Sigmoid colon (tissue), 7 donors: ENCODE measurements around the gene MAPK6. TPM values are rescaled to one million over a fixed set of nuclear protein-coding genes. Genes with fewer than 3 reads are reported as not detected.

Experiments
- DNase-seq: peaks from one replicate; pipeline ENCODE4 v3.0.0-alpha.2; 2019
- H3K27ac ChIP-seq, 4 donors: fragments of 200-600 bp; sonication (generic); one replicate each; pipeline ENCODE4 v1.5.1; 2016 to 2019; ENCODE audit warnings: mild to moderate bottlenecking in 1 of 4
- H3K27me3 ChIP-seq, 3 donors: fragments of 200-600 bp; sonication (generic); one replicate each; pipeline ENCODE4 v1.5.1; 2019; ENCODE audit warnings: mild to moderate bottlenecking in 1 of 3
- H3K36me3 ChIP-seq, 4 donors: fragments of 200-600 bp; sonication (generic); one replicate each; pipeline ENCODE4 v1.5.1; 2016 to 2019
- H3K4me1 ChIP-seq, 4 donors: fragments of 200-600 bp; sonication (generic); one replicate each; pipeline ENCODE4 v1.5.1; 2017 to 2019
- H3K4me3 ChIP-seq, 4 donors: fragments of 200-600 bp; sonication (generic); one replicate each; pipeline ENCODE4 v1.5.1; 2017 to 2019; ENCODE audit warnings: mild to moderate bottlenecking in 2 of 4, moderate library complexity in 1 of 4
- H3K9me3 ChIP-seq, 4 donors: fragments of 200-600 bp in 3 of 4; sonication (generic) in 3 of 4; one replicate each; pipeline versions ENCODE4 v1.5.1 to v1.6.1; 2013 to 2019
- CTCF ChIP-seq, 4 experiments: fragments of 450-650 bp in 3 of 4; fragments of 200-600 bp in 1 of 4; IDR thresholded peaks; one replicate each; pipeline ENCODE4 v1.5.1; 2016 to 2019; ENCODE audit warnings: antibody characterized with exemption in 4 of 4, mild to moderate bottlenecking in 3 of 4, moderate library complexity in 2 of 4
- EP300 ChIP-seq, 4 donors: sonication (generic); formaldehyde crosslinking; IDR thresholded peaks; one replicate each; pipeline ENCODE4 v1.6.1; 2017; ENCODE audit warnings: antibody characterized with exemption in 4 of 4
- POLR2A ChIP-seq, 2 donors: fragments of 450-650 bp; IDR thresholded peaks; one replicate each; pipeline ENCODE4 v1.6.1; 2016; ENCODE audit warnings: antibody characterized with exemption in 2 of 2, mild to moderate bottlenecking in 2 of 2, moderate library complexity in 2 of 2
- POLR2AphosphoS5 ChIP-seq, 4 donors: sonication (generic); formaldehyde crosslinking; IDR thresholded peaks; one replicate each; pipeline ENCODE4 v1.6.1; 2017; ENCODE audit warnings: antibody characterized with exemption in 4 of 4
- WGBS, 2 donors: extraction: QIAGEN DNeasy Blood & Tissue Kit; methylation state at CpG; one replicate each; pipeline ENCODE4 v1.1.7; 2013; 5-methylcytosine and 5-hydroxymethylcytosine counted together
- intact Hi-C: fragments of 100-400 bp; cut with DNase I; formaldehyde crosslinking; loops from one replicate; pipeline ENCODE4 v1.15.1; 2023
- polyA plus RNA-seq, 3 donors: library from polyadenylated mRNA; stranded (reverse); fragments of 200-250 nt; gene quantifications; one replicate each; pipeline ENCODE4 v1.2.3, GENCODE V29; 2013
- total RNA-seq, 4 donors: library from RNA; depleted of rRNA; stranded (reverse); fragments of >200 nt; gene quantifications; one replicate each; pipeline ENCODE4 v1.1.0, GENCODE V29; 2016
- donor health status: healthy with polysubstance abuse.
- donor health status: Bipolar disorder and iron deficiency.
- donor health status: healthy.

The MAPK6 gene
- total and polyA plus RNA-seq, 7 donors: 17.3 to 82.1 (median 24.1) TPM

GRCh38 chr15:52008698-52009434 lies 10.2 kb upstream of the MAPK6 start:
- TF ChIP-seq POLR2AphosphoS5 (IDR thresholded peaks at IDR 0.05) (no peak), CTCF (IDR thresholded peaks at IDR 0.05) (no peak), EP300 (IDR thresholded peaks at IDR 0.05) (no peak), POLR2A (IDR thresholded peaks at IDR 0.05) (no peak)
- no peaks in the 10 kb centered on the region for H3K9me3 ChIP-seq
- no peaks in the 10 kb centered on the region for H3K27me3 ChIP-seq
- no peak overlapping the region for H3K4me3 ChIP-seq
- H3K4me1 ChIP-seq: peaks cover 0 to 21% (median 19%) of the 10 kb centered on the region in 4 donors
- no peak overlapping the region for H3K27ac ChIP-seq
- no peaks in the 10 kb centered on the region for H3K36me3 ChIP-seq
- no peak for DNase-seq
- intact Hi-C loops: no loop called here
- WGBS, 2 donors: 56 to 73% methylated on average over 2 of the region's 2 CpGs

- no peak for TF ChIP-seq EP300 (IDR thresholded peaks at IDR 0.05)
- TF ChIP-seq POLR2AphosphoS5 (IDR thresholded peaks at IDR 0.05): no peak
- TF ChIP-seq POLR2A (IDR thresholded peaks at IDR 0.05): no peak
- no peak for TF ChIP-seq CTCF (IDR thresholded peaks at IDR 0.05)
- Histone ChIP-seq H3K36me3 (no peaks in the 10 kb centered on the region), H3K27me3 (no peaks in the 10 kb centered on the region), H3K4me3 (no peak overlapping the region), H3K27ac (peak overlapping the region in 3 of 4 donors; percentile 66 to 79 (median 72)), H3K4me1 (peaks cover 0 to 21% (median 19%) of the 10 kb centered on the region in 4 donors), H3K9me3 (no peaks in the 10 kb centered on the region)
- DNase-seq: peak; percentile 77
- intact Hi-C loops: loop anchor here (5.0 kb wide), 1 partner anchor 36 kb away; no protein-coding TSS in a partner anchor
- WGBS, 2 donors: 81 to 88% methylated on average over 14 of the region's 14 CpGs
These were observed 8.1 kb upstream of the MAPK6 start for GRCh38 chr15:52010633-52011595.

- no peak for DNase-seq
- no peak overlapping the region for H3K4me3 ChIP-seq
- TF ChIP-seq POLR2AphosphoS5 (IDR thresholded peaks at IDR 0.05) (peak; percentile 60 to 95 (median 88)), CTCF (IDR thresholded peaks at IDR 0.05) (no peak), EP300 (IDR thresholded peaks at IDR 0.05) (peak in 2 of 4 donors; percentile 19 to 88), POLR2A (IDR thresholded peaks at IDR 0.05) (no peak)
- no peaks in the 10 kb centered on the region for H3K27me3 ChIP-seq
- H3K9me3 ChIP-seq: no peaks in the 10 kb centered on the region
- WGBS, 2 donors: 21 to 50% methylated on average over 3 of the region's 3 CpGs
- H3K4me1 ChIP-seq: peaks cover 0 to 21% (median 19%) of the 10 kb centered on the region in 4 donors
- H3K36me3 ChIP-seq: no peaks in the 10 kb centered on the region
- intact Hi-C loops: loop anchor here (5.0 kb wide), 1 partner anchor 36 kb away; no protein-coding TSS in a partner anchor
- peak overlapping the region in 3 of 4 donors; percentile 66 to 79 (median 72) for H3K27ac ChIP-seq
These were observed 7.3 kb upstream of the MAPK6 start for GRCh38 chr15:52011711-52012144.

GRCh38 chr15:52012210-52012609 lies 6.8 kb upstream of the MAPK6 start:
- H3K27ac ChIP-seq: peak overlapping the region in 3 of 4 donors; percentile 66 to 79 (median 72)
- no peaks in the 10 kb centered on the region for H3K27me3 ChIP-seq
- peaks cover 0 to 21% (median 19%) of the 10 kb centered on the region in 4 donors for H3K4me1 ChIP-seq
- H3K36me3 ChIP-seq: no peaks in the 10 kb centered on the region
- no peak overlapping the region for H3K4me3 ChIP-seq
- intact Hi-C loops: loop anchor here (5.0 kb wide), 1 partner anchor 35 kb away; no protein-coding TSS in a partner anchor
- TF ChIP-seq EP300 (IDR thresholded peaks at IDR 0.05) (no peak), POLR2AphosphoS5 (IDR thresholded peaks at IDR 0.05) (no peak), CTCF (IDR thresholded peaks at IDR 0.05) (no peak), POLR2A (IDR thresholded peaks at IDR 0.05) (no peak)
- H3K9me3 ChIP-seq: no peaks in the 10 kb centered on the region
- 64 to 83% methylated on average over 2 of the region's 2 CpGs for WGBS, 2 donors
- DNase-seq: no peak
